IPS-20b (cell line): ENCODE measurements around the gene RTL5.

Experiments
- H3K27ac ChIP-seq: one replicate; pipeline ENCODE4 v1.5.1; 2013; ENCODE audit warnings: low read length
- H3K27me3 ChIP-seq: 2 replicates; pipeline ENCODE4 v1.6.1; 2013; ENCODE audit warnings: mild to moderate bottlenecking, low read length, inconsistent platforms; ENCODE audit not compliant: insufficient read depth
- H3K36me3 ChIP-seq: 2 replicates; pipeline ENCODE4 v1.6.1; 2013; ENCODE audit warnings: low read depth, mild to moderate bottlenecking, inconsistent platforms, low read length, moderate library complexity; ENCODE audit not compliant: insufficient read depth
- H3K4me1 ChIP-seq: 2 replicates; pipeline ENCODE4 v1.6.1; 2013; ENCODE audit warnings: mild to moderate bottlenecking, control low read depth, inconsistent platforms, low read length, moderate library complexity; ENCODE audit not compliant: insufficient read depth
- H3K4me3 ChIP-seq: 2 replicates; pipeline ENCODE4 v1.5.1; 2013; ENCODE audit warnings: mild to moderate bottlenecking, low read length, inconsistent platforms
- H3K9ac ChIP-seq: 2 replicates; pipeline ENCODE4 v1.6.1; 2013; ENCODE audit warnings: low read depth, mild to moderate bottlenecking, inconsistent platforms, low read length, moderate library complexity
- H3K9me3 ChIP-seq: 2 replicates; pipeline ENCODE4 v1.6.1; 2013; ENCODE audit warnings: mild to moderate bottlenecking, low read depth, low read length, inconsistent platforms; ENCODE audit not compliant: insufficient read depth

Gene RTL5

GRCh38 chrX:72117636-72118210 is 14.0 kb downstream of the RTL5 start:
- Histone ChIP-seq H3K27me3 (no peaks in the 10 kb centered on the region), H3K27ac (no peak overlapping the region), H3K36me3 (no peaks in the 10 kb centered on the region), H3K4me3 (no peak overlapping the region), H3K4me1 (no peaks in the 10 kb centered on the region), H3K9ac (no peak overlapping the region), H3K9me3 (no peaks in the 10 kb centered on the region)

DNA sequence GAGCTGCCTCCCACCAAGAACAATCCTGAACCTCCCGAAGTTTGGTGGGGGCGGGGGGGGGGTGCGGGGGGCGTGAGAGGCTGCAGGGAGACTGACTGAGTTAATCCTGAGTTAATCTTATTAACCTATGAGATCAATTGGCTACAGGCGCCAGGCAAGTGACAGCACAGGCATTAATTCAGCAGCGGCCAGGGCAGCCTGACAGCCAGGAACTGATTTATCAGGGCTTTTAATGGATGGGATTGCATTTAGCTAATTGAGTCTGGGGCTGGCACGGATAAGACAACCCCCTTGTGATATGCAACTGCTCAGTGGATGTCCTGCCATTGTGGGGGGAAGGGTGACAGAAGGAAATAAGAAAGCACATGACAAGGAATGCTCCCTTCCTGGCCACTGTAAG is 16.3 kb downstream of the RTL5 start:
- H3K4me1 ChIP-seq = no peaks in the 10 kb centered on the region
- no peaks in the 10 kb centered on the region for H3K36me3 ChIP-seq
- no peak overlapping the region for H3K9ac ChIP-seq
- no peaks in the 10 kb centered on the region for H3K27me3 ChIP-seq
- H3K9me3 ChIP-seq = no peaks in the 10 kb centered on the region
- H3K27ac ChIP-seq = no peak overlapping the region
- H3K4me3 ChIP-seq = no peak overlapping the region

DNA sequence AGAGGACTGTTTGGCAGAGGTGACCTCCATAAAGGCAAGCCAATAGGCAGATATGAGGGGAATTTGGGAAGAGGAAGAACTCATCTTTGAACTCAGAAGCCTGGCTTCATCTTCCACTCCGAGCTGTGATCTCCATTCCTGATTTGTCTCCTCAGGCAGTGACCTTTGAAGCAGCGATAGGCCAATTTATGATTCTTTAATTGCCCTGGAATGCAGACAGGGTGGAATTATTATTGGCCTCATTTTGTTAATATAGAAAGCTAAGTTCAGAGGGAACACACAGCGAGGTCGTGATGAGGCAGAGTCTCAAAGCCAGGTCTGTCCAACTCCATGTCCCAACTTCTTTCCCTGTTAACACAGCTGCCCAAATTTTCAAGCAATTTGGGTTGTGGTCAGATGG is 16.9 kb downstream of the RTL5 start:
- no peak overlapping the region for H3K9ac ChIP-seq
- no peaks in the 10 kb centered on the region for H3K36me3 ChIP-seq
- H3K4me1 ChIP-seq = peaks cover 3% of the 10 kb centered on the region; the same call in 1 of the 2 replicates
- H3K27me3 ChIP-seq = no peaks in the 10 kb centered on the region
- no peak overlapping the region for H3K27ac ChIP-seq
- no peaks in the 10 kb centered on the region for H3K9me3 ChIP-seq
- H3K4me3 ChIP-seq = no peak overlapping the region

DNA sequence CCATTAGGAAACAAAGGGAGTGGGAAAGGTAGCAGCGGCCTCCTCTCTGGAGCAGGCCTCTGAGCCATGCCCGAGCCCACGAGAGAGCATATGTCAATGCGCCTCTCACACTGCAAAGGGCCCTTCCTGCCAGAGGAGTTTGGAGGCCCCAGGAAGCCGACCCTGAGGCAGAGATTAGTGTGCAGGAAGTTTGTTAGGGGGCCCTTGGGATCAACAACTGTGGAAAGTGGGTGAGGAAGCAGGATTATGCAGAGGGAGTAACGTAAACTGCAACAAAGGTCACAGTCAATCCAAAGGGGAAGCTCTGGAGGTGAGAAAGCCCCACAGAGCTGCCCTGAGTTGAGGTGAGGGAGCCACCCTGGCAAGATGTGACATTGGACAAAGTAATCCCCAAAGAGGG is 17.4 kb downstream of the RTL5 start:
- Histone ChIP-seq H3K27ac (no peak overlapping the region), H3K36me3 (no peaks in the 10 kb centered on the region), H3K9ac (no peak overlapping the region), H3K9me3 (no peaks in the 10 kb centered on the region), H3K4me3 (no peak overlapping the region), H3K27me3 (no peaks in the 10 kb centered on the region), H3K4me1 (peaks cover 3% of the 10 kb centered on the region; the same call in 1 of the 2 replicates)

- Histone ChIP-seq H3K4me1 (peaks cover 3% of the 10 kb centered on the region; the same call in 1 of the 2 replicates), H3K27ac (no peak overlapping the region), H3K9ac (no peak overlapping the region), H3K27me3 (no peaks in the 10 kb centered on the region), H3K4me3 (no peak overlapping the region), H3K36me3 (no peaks in the 10 kb centered on the region), H3K9me3 (no peaks in the 10 kb centered on the region)
These were observed 18.3 kb downstream of the RTL5 start for GRCh38 chrX:72113461-72113860.

- Histone ChIP-seq H3K9ac (no peak overlapping the region), H3K27ac (no peak overlapping the region), H3K4me1 (peaks cover 3% of the 10 kb centered on the region; the same call in 1 of the 2 replicates), H3K36me3 (no peaks in the 10 kb centered on the region), H3K9me3 (no peaks in the 10 kb centered on the region), H3K27me3 (no peaks in the 10 kb centered on the region), H3K4me3 (no peak overlapping the region)
These were observed 20.6 kb downstream of the RTL5 start for GRCh38 chrX:72110876-72111708.

DNA sequence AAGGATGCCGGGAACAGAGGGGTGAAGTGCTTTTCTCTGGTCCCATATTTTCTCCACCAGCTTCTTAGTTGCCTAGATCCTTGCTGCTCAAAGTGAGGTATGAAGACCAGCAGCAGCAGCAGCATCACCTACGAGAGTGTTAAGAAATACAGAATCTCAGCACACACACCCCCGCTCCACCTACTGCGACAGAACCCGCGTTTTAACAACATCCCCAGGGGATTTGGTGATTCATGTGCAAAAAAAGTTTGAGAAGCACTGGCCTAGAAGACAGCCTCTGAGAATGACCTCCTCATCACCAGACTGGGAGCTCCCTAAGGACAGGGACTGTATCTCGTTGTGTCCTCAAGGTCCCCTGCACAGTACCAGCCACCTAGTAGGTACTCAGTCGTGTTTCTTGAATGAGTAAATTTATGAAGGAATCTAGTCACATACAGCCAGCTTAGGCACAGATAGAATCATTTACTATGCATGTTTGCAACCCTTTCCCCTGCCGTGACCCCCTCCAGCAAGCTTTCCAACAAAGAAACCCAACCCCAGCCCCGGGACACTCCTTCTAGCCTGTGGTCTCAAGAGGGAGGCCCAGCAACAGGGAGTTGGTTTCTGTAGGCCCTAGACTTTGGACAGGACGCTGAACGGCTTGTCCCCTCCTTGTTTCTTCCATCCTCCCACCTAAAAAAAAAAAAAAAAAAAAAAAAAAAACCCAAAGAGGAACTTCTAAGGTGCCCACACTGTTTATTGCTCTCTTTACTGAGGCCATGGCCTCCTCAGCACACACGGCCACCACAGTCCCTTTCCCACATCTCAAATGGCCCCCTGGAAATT is 21.5 kb downstream of the RTL5 start:
- Histone ChIP-seq H3K27ac (no peak overlapping the region), H3K9ac (no peak overlapping the region), H3K27me3 (no peaks in the 10 kb centered on the region), H3K9me3 (no peaks in the 10 kb centered on the region), H3K4me3 (no peak overlapping the region), H3K36me3 (no peaks in the 10 kb centered on the region), H3K4me1 (peaks cover 3% of the 10 kb centered on the region; the same call in 1 of the 2 replicates)

GRCh38 chrX:72108666-72109065 is 23.0 kb downstream of the RTL5 start:
- H3K4me3 ChIP-seq = no peak overlapping the region
- no peaks in the 10 kb centered on the region for H3K27me3 ChIP-seq

DNA sequence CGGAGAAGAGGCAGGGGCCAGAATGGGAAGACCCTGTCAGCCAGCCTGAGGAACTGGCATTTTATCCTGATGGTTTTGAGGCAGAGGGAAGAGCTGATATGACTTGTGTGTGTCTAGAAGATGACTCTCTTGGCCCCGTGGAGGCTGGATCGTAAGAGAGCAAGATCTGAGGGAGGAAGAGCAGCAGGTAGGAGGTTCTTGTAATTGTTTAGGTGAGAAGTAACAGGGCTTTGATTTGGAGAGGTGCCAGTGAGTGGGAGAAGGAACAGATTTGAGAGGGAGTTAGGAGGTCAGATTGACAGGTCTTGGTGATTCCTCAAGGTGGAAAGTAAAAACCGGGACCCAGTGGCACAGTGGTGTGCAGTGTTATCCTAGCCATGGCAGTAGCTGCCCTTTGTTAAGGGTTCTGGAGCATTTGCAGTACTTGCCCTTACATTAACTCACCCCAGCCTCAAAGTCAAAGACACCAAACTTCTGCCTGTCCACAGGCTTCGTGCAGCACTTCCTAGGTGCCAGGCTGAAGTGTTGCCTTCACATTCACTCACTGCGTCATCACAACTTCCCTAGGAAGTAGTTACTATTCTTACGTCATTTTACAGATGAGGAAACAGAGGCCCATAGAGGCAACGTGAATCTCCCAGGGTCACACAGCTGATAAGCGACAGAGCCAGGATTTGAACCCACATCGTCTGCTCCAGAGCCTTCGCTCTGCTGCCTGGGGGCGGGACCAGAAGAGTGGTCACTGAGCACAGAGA is 23.7 kb downstream of the RTL5 start:
- Histone ChIP-seq H3K9me3 (no peaks in the 10 kb centered on the region), H3K4me3 (no peak overlapping the region), H3K27me3 (no peaks in the 10 kb centered on the region), H3K27ac (no peak overlapping the region), H3K9ac (no peak overlapping the region), H3K36me3 (no peaks in the 10 kb centered on the region), H3K4me1 (peaks cover 3% of the 10 kb centered on the region; the same call in 1 of the 2 replicates)

More at GRCh38 chrX:72108666-72109065, 23.0 kb downstream of the RTL5 start:
- H3K4me1 ChIP-seq = peaks cover 3% of the 10 kb centered on the region; the same call in 1 of the 2 replicates
- H3K36me3 ChIP-seq = no peaks in the 10 kb centered on the region
- no peaks in the 10 kb centered on the region for H3K9me3 ChIP-seq
- no peak overlapping the region for H3K9ac ChIP-seq
- no peak overlapping the region for H3K27ac ChIP-seq

- Histone ChIP-seq H3K27me3 (no peaks in the 10 kb centered on the region), H3K27ac (no peak overlapping the region), H3K4me1 (peaks cover 3% of the 10 kb centered on the region; the same call in 1 of the 2 replicates), H3K36me3 (no peaks in the 10 kb centered on the region), H3K9ac (no peak overlapping the region), H3K9me3 (no peaks in the 10 kb centered on the region), H3K4me3 (no peak overlapping the region)
These were observed 24.4 kb downstream of the RTL5 start for GRCh38 chrX:72107320-72107719.

DNA sequence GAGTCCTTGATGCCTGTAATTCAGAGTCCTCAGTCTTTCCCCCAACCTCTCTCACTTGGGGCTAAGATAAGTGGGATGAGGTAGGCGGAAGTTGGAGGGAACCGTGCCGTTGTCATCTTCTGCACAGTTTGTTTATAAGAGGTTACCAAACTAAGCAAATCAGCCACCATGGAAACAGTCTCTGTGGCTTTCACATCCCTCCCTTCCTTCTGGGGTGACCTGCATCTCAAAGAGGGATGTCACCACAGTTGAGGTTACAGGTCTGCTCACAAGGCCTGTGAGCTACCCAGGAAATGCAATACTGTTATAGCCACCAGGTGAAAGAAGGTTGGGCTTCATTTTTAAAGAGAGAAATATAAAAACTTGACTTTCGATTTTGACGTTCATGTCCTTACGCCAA is 26.3 kb downstream of the RTL5 start:
- Histone ChIP-seq H3K9me3 (no peaks in the 10 kb centered on the region), H3K4me3 (no peak overlapping the region), H3K27me3 (no peaks in the 10 kb centered on the region), H3K9ac (no peak overlapping the region), H3K36me3 (no peaks in the 10 kb centered on the region), H3K27ac (no peak overlapping the region), H3K4me1 (peaks cover 17% of the 10 kb centered on the region; the same call in 1 of the 2 replicates)
